Stimulated activated memory B cell treated with anti-CD40 and anti-IgM and Interleukin-4, amounts not matched to agents 10 μg/mL and 1 μg/mL and 100 μg/mL, for 72 hours (primary cell): ENCODE measurements around the gene KLHL7.

Source experiments
- ATAC-seq: fragments of 150-1000 bp; cut with Tn5 transposase; 2 replicates; pipeline ENCODE4 v1.10.0; 2021
- H3K27ac Mint-ChIP-seq: one replicate; pipeline ENCODE4 v1.8.0; 2022; ENCODE audit warnings: mild to moderate bottlenecking, mixed read lengths
- H3K27me3 Mint-ChIP-seq: one replicate; pipeline ENCODE4 v1.8.0; 2022; ENCODE audit warnings: mixed read lengths
- H3K36me3 Mint-ChIP-seq: one replicate; pipeline ENCODE4 v1.8.0; 2022; ENCODE audit warnings: mixed read lengths
- H3K4me1 Mint-ChIP-seq: one replicate; pipeline ENCODE4 v1.8.0; 2022; ENCODE audit warnings: mixed read lengths
- H3K4me3 Mint-ChIP-seq: one replicate; pipeline ENCODE4 v1.8.0; 2022; ENCODE audit warnings: mild to moderate bottlenecking, moderate library complexity, mixed read lengths
- H3K9me3 Mint-ChIP-seq: one replicate; pipeline ENCODE4 v1.8.0; 2022; ENCODE audit warnings: mixed read lengths

Gene KLHL7

GRCh38 chr7:23098029-23098428 is 7.6 kb upstream of the KLHL7 start:
- Mint-ChIP-seq H3K9me3 (peaks cover 3% of the 10 kb centered on the region), H3K4me3 (no peak overlapping the region), H3K27ac (no peak overlapping the region), H3K27me3 (no peaks in the 10 kb centered on the region), H3K4me1 (no peaks in the 10 kb centered on the region), H3K36me3 (peaks cover 8% of the 10 kb centered on the region)
- ATAC-seq: no peak

GRCh38 chr7:23098460-23098859 is 7.1 kb upstream of the KLHL7 start:
- H3K27me3 Mint-ChIP-seq: no peaks in the 10 kb centered on the region
- H3K9me3 Mint-ChIP-seq: peaks cover 3% of the 10 kb centered on the region
- no peaks in the 10 kb centered on the region for H3K4me1 Mint-ChIP-seq
- no peak for ATAC-seq
- H3K27ac Mint-ChIP-seq: no peak overlapping the region
- peaks cover 8% of the 10 kb centered on the region for H3K36me3 Mint-ChIP-seq
- H3K4me3 Mint-ChIP-seq: no peak overlapping the region

GRCh38 chr7:23100697-23101096 is 4.9 kb upstream of the KLHL7 start:
- H3K4me1 Mint-ChIP-seq: no peaks in the 10 kb centered on the region
- no peak for ATAC-seq
- no peaks in the 10 kb centered on the region for H3K27me3 Mint-ChIP-seq
- H3K27ac Mint-ChIP-seq: no peak overlapping the region
- H3K36me3 Mint-ChIP-seq: peaks cover 8% of the 10 kb centered on the region
- H3K9me3 Mint-ChIP-seq: no peaks in the 10 kb centered on the region
- H3K4me3 Mint-ChIP-seq: no peak overlapping the region

- peak; percentile 41 for ATAC-seq
- Mint-ChIP-seq H3K4me3 (peak overlapping the region; percentile 100), H3K27me3 (no peaks in the 10 kb centered on the region), H3K9me3 (no peaks in the 10 kb centered on the region), H3K36me3 (peaks cover 22% of the 10 kb centered on the region), H3K4me1 (peaks cover 38% of the 10 kb centered on the region), H3K27ac (peak overlapping the region; percentile 99)
These were observed 420 bp upstream of the KLHL7 start for GRCh38 chr7:23105086-23105643.

- H3K27me3 Mint-ChIP-seq: no peaks in the 10 kb centered on the region
- H3K4me1 Mint-ChIP-seq: peaks cover 46% of the 10 kb centered on the region
- H3K36me3 Mint-ChIP-seq: peaks cover 24% of the 10 kb centered on the region
- peak overlapping the region; percentile 99 for H3K27ac Mint-ChIP-seq
- peak; percentile 68 for ATAC-seq
- peak overlapping the region; percentile 100 for H3K4me3 Mint-ChIP-seq
- no peaks in the 10 kb centered on the region for H3K9me3 Mint-ChIP-seq
These were observed 655 bp downstream of the KLHL7 start for GRCh38 chr7:23106057-23106822.

- Mint-ChIP-seq H3K9me3 (no peaks in the 10 kb centered on the region), H3K27ac (peak overlapping the region; percentile 99), H3K27me3 (no peaks in the 10 kb centered on the region), H3K36me3 (peaks cover 24% of the 10 kb centered on the region), H3K4me3 (peak overlapping the region; percentile 100), H3K4me1 (peaks cover 46% of the 10 kb centered on the region)
- ATAC-seq: no peak
These were observed 1.5 kb downstream of the KLHL7 start for GRCh38 chr7:23106823-23107663.

GRCh38 chr7:23107781-23108180 is 2.2 kb downstream of the KLHL7 start:
- no peak overlapping the region for H3K27ac Mint-ChIP-seq
- H3K9me3 Mint-ChIP-seq: no peaks in the 10 kb centered on the region
- H3K4me3 Mint-ChIP-seq: no peak overlapping the region
- no peak for ATAC-seq
- H3K36me3 Mint-ChIP-seq: peaks cover 24% of the 10 kb centered on the region
- peaks cover 52% of the 10 kb centered on the region for H3K4me1 Mint-ChIP-seq
- no peaks in the 10 kb centered on the region for H3K27me3 Mint-ChIP-seq

- Mint-ChIP-seq H3K4me3 (no peak overlapping the region), H3K36me3 (peaks cover 26% of the 10 kb centered on the region)
These were observed 3.4 kb downstream of the KLHL7 start for GRCh38 chr7:23108995-23109394.

GRCh38 chr7:23109470-23109869 is 3.9 kb downstream of the KLHL7 start:
- H3K27me3 Mint-ChIP-seq: no peaks in the 10 kb centered on the region
- no peak overlapping the region for H3K27ac Mint-ChIP-seq
- H3K36me3 Mint-ChIP-seq: peaks cover 26% of the 10 kb centered on the region
- no peak for ATAC-seq
- no peaks in the 10 kb centered on the region for H3K9me3 Mint-ChIP-seq
- H3K4me3 Mint-ChIP-seq: no peak overlapping the region
- peaks cover 54% of the 10 kb centered on the region for H3K4me1 Mint-ChIP-seq

More at GRCh38 chr7:23108995-23109394, 3.4 kb downstream of the KLHL7 start:
- Mint-ChIP-seq H3K4me1 (peaks cover 54% of the 10 kb centered on the region), H3K27me3 (no peaks in the 10 kb centered on the region), H3K27ac (no peak overlapping the region), H3K9me3 (no peaks in the 10 kb centered on the region)
- ATAC-seq: no peak

GRCh38 chr7:23114896-23115295 is 9.3 kb downstream of the KLHL7 start:
- Mint-ChIP-seq H3K4me3 (no peak overlapping the region), H3K4me1 (peaks cover 30% of the 10 kb centered on the region), H3K27ac (no peak overlapping the region), H3K36me3 (peaks cover 14% of the 10 kb centered on the region), H3K9me3 (no peaks in the 10 kb centered on the region), H3K27me3 (no peaks in the 10 kb centered on the region)
- no peak for ATAC-seq

GRCh38 chr7:23115991-23116390 is 10.4 kb downstream of the KLHL7 start:
- H3K36me3 Mint-ChIP-seq: peaks cover 15% of the 10 kb centered on the region
- H3K4me1 Mint-ChIP-seq: peaks cover 22% of the 10 kb centered on the region
- H3K9me3 Mint-ChIP-seq: no peaks in the 10 kb centered on the region
- H3K27me3 Mint-ChIP-seq: no peaks in the 10 kb centered on the region
- no peak for ATAC-seq
- no peak overlapping the region for H3K4me3 Mint-ChIP-seq
- no peak overlapping the region for H3K27ac Mint-ChIP-seq

- Mint-ChIP-seq H3K36me3 (peaks cover 18% of the 10 kb centered on the region), H3K27ac (no peak overlapping the region), H3K27me3 (no peaks in the 10 kb centered on the region), H3K9me3 (no peaks in the 10 kb centered on the region), H3K4me1 (peaks cover 13% of the 10 kb centered on the region), H3K4me3 (no peak overlapping the region)
- ATAC-seq: no peak
These were observed 12.3 kb downstream of the KLHL7 start for GRCh38 chr7:23117841-23118240.

GRCh38 chr7:23120106-23120505 is 14.5 kb downstream of the KLHL7 start:
- Mint-ChIP-seq H3K9me3 (no peaks in the 10 kb centered on the region), H3K4me1 (peaks cover 6% of the 10 kb centered on the region)

GRCh38 chr7:23121165-23121564 is 15.6 kb downstream of the KLHL7 start:
- H3K36me3 Mint-ChIP-seq: peaks cover 19% of the 10 kb centered on the region
- no peaks in the 10 kb centered on the region for H3K27me3 Mint-ChIP-seq
- no peaks in the 10 kb centered on the region for H3K9me3 Mint-ChIP-seq
- no peak for ATAC-seq
- no peak overlapping the region for H3K4me3 Mint-ChIP-seq
- no peak overlapping the region for H3K27ac Mint-ChIP-seq
- peaks cover 6% of the 10 kb centered on the region for H3K4me1 Mint-ChIP-seq

More at GRCh38 chr7:23120106-23120505, 14.5 kb downstream of the KLHL7 start:
- no peak for ATAC-seq
- Mint-ChIP-seq H3K27ac (no peak overlapping the region), H3K36me3 (peaks cover 16% of the 10 kb centered on the region), H3K4me3 (no peak overlapping the region), H3K27me3 (no peaks in the 10 kb centered on the region)

GRCh38 chr7:23123007-23123406 is 17.4 kb downstream of the KLHL7 start:
- Mint-ChIP-seq H3K4me3 (no peak overlapping the region), H3K27ac (no peak overlapping the region), H3K27me3 (no peaks in the 10 kb centered on the region), H3K4me1 (no peaks in the 10 kb centered on the region), H3K9me3 (no peaks in the 10 kb centered on the region), H3K36me3 (peaks cover 31% of the 10 kb centered on the region)
- ATAC-seq: no peak
